IMR-90 (cell line): ENCODE results near the gene FARS2. TPM values are rescaled to one million over a fixed set of nuclear protein-coding genes. Genes with fewer than 3 reads are reported as not detected.

ENCODE experiments used
- ATAC-seq: fragments of 200-7000 bp; cut with Tn5 transposase; 2 replicates; pipeline ENCODE4 v1.9.1; 2020; ENCODE audit warnings: low read depth, mild to moderate bottlenecking, moderate library complexity
- BruUV-seq: library from RNA; stranded (reverse); fragments of 400-500 nt; replicated peaks from 2 replicates; lab custom pipeline; 2021; lab: Mats Ljungman, UMichigan
- CTCF ChIA-PET: fragments of 300-600 bp; formaldehyde crosslinking; extraction: SDS; loops from one replicate; lab custom pipeline; 2021; ENCODE audit warnings: antibody characterized with exemption; lab: Yijun Ruan, JAX
- POLR2A ChIA-PET: fragments of 300-600 bp; sonication (Branson Sonifier 250); formaldehyde crosslinking; loops from one replicate; lab custom pipeline; 2022; ENCODE audit warnings: antibody characterized with exemption; ENCODE audit not compliant: unreplicated experiment; lab: Charles Lee
- DNase-seq: peaks from one replicate; pipeline ENCODE4 v3.0.0; 2013
- H2AFZ ChIP-seq: replicated peaks from 2 replicates; pipeline ENCODE3; 2013; ENCODE audit warnings: low read length, mild to moderate bottlenecking; ENCODE audit not compliant: poor library complexity
- H2AK5ac ChIP-seq: 2 replicates; pipeline ENCODE4 v1.6.1; 2013; ENCODE audit warnings: low read depth, low read length, inconsistent platforms
- H2AK9ac ChIP-seq: replicated peaks from 2 replicates; pipeline ENCODE3; 2013; ENCODE audit warnings: mild to moderate bottlenecking, low read depth, low read length, moderate library complexity; ENCODE audit not compliant: poor library complexity
- H2BK120ac ChIP-seq: 2 replicates; pipeline ENCODE4 v1.6.1; 2013; ENCODE audit warnings: low read depth, low read length, inconsistent platforms
- H2BK15ac ChIP-seq: 3 replicates; pipeline ENCODE4 v1.6.1; 2013; ENCODE audit warnings: low read depth, low read length, inconsistent platforms
- H2BK20ac ChIP-seq: 2 replicates; pipeline ENCODE4 v1.6.1; 2013; ENCODE audit warnings: low read depth, mild to moderate bottlenecking, inconsistent platforms, low read length, moderate library complexity
- H2BK5ac ChIP-seq: 2 replicates; pipeline ENCODE4 v1.6.1; 2013; ENCODE audit warnings: mild to moderate bottlenecking, low read depth, low read length, inconsistent platforms; ENCODE audit not compliant: poor library complexity, severe bottlenecking
- H3K14ac ChIP-seq: replicated peaks from 2 replicates; pipeline ENCODE4 v1.6.1; 2013; ENCODE audit warnings: low read depth, low read length, inconsistent platforms
- H3K18ac ChIP-seq: 2 replicates; pipeline ENCODE4 v1.6.1; 2013; ENCODE audit warnings: low read depth, low read length, control low read depth
- H3K23ac ChIP-seq: 2 replicates; pipeline ENCODE4 v1.6.1; 2013; ENCODE audit warnings: low read depth, low read length, inconsistent platforms
- H3K27ac ChIP-seq: 2 replicates; pipeline ENCODE4 v1.5.1; 2013; ENCODE audit warnings: mild to moderate bottlenecking, control low read depth, low read length; ENCODE audit not compliant: insufficient read depth
- H3K27me3 ChIP-seq: 2 replicates; pipeline ENCODE4 v1.6.1; 2013; ENCODE audit warnings: low read length; ENCODE audit not compliant: control insufficient read depth, insufficient read depth
- H3K36me3 ChIP-seq: 2 replicates; pipeline ENCODE4 v1.6.1; 2013; ENCODE audit warnings: low read length, mixed read lengths; ENCODE audit not compliant: control insufficient read depth, insufficient read depth
- H3K4ac ChIP-seq: 2 replicates; pipeline ENCODE4 v1.6.1; 2013; ENCODE audit warnings: low read depth, low read length, inconsistent platforms
- H3K4me1 ChIP-seq: 2 replicates; pipeline ENCODE4 v1.6.1; 2013; ENCODE audit warnings: low read length, mixed read lengths; ENCODE audit not compliant: control insufficient read depth, insufficient read depth
- H3K4me2 ChIP-seq: 2 replicates; pipeline ENCODE4 v1.6.1; 2013; ENCODE audit warnings: low read depth, mild to moderate bottlenecking, control low read depth, low read length, moderate library complexity
- H3K4me3 ChIP-seq: 2 replicates; pipeline ENCODE4 v1.5.1; 2013; ENCODE audit warnings: low read depth, mild to moderate bottlenecking, control low read depth, low read length, moderate library complexity; ENCODE audit not compliant: insufficient read depth
- H3K56ac ChIP-seq: 2 replicates; pipeline ENCODE4 v1.6.1; 2013; ENCODE audit warnings: low read length, inconsistent platforms; ENCODE audit not compliant: insufficient read depth; ENCODE audit errors: extremely low read depth
- H3K79me1 ChIP-seq, 2 experiments: 2 replicates each; pipeline ENCODE4 v1.6.1; 2013; ENCODE audit warnings: low read length in 2 of 2, inconsistent platforms in 1 of 2, low read depth in 1 of 2
- H3K9ac ChIP-seq: 2 replicates; pipeline ENCODE4 v1.6.1; 2013; ENCODE audit warnings: low read depth, low read length, control low read depth
- H3K9me1 ChIP-seq: 2 replicates; pipeline ENCODE4 v1.6.1; 2013; ENCODE audit warnings: low read length, inconsistent platforms; ENCODE audit not compliant: insufficient read depth
- H3K9me3 ChIP-seq: 2 replicates; pipeline ENCODE4 v1.6.1; 2013; ENCODE audit warnings: low read length; ENCODE audit not compliant: control insufficient read depth, insufficient read depth
- H4K20me1 ChIP-seq: 2 replicates; pipeline ENCODE4 v1.6.1; 2013; ENCODE audit warnings: low read length, inconsistent platforms; ENCODE audit not compliant: insufficient read depth
- H4K5ac ChIP-seq: 2 replicates; pipeline ENCODE4 v1.6.1; 2013; ENCODE audit warnings: mild to moderate bottlenecking, low read depth, low read length, control low read depth
- H4K8ac ChIP-seq, 2 experiments: 2 replicates each; pipeline ENCODE4 v1.6.1; 2013; ENCODE audit warnings: low read depth in 2 of 2, low read length in 2 of 2, control low read depth in 1 of 2, inconsistent platforms in 1 of 2
- H4K91ac ChIP-seq: 2 replicates; pipeline ENCODE4 v1.6.1; 2013; ENCODE audit warnings: low read depth, low read length, inconsistent platforms; ENCODE audit not compliant: insufficient read depth
- CHD1 ChIP-seq: IDR thresholded peaks from 2 replicates; pipeline ENCODE4 v1.6.1; 2012; ENCODE audit warnings: low read depth, low read length, improper control_type of control experiment
- MAFK ChIP-seq: IDR thresholded peaks from 2 replicates; pipeline ENCODE4 v1.6.1; 2012; ENCODE audit warnings: low read depth, low read length, improper control_type of control experiment
- POLR2A ChIP-seq: IDR thresholded peaks from 2 replicates; pipeline ENCODE4 v1.6.1; 2012; ENCODE audit warnings: mild to moderate bottlenecking, low read depth, low read length
- WGBS, 2 experiments: methylation state at CpG; one replicate each; pipeline versions ENCODE4 v1.1.5 to v1.1.7; 2013; ENCODE audit warnings: missing lambda C conversion rate in 2 of 2; ENCODE audit not compliant: insufficient read length in 1 of 2; ENCODE audit errors: extremely low coverage in 2 of 2; 5-methylcytosine and 5-hydroxymethylcytosine counted together
- dilution Hi-C: fragments of 300-500 bp; cut with HindIII; formaldehyde crosslinking; loops from one replicate; pipeline ENCODE4 v1.14.3; 2018; ENCODE audit warnings: low sequenced_read_pairs; ENCODE audit not compliant: unreplicated experiment
- in situ Hi-C: fragments of 300-500 bp; cut with MboI; formaldehyde crosslinking; loops from 3 replicates; pipeline ENCODE4 v1.14.3; 2019; ENCODE audit warnings: low sequenced_read_pairs, inconsistent platforms, mixed read lengths
- intact Hi-C: fragments of 100-400 bp; cut with micrococcal nuclease; formaldehyde crosslinking; loops from 2 replicates; pipeline ENCODE4 v1.10.0; 2022
- polyA plus RNA-seq, 3 experiments: library from polyadenylated mRNA; depleted of rRNA; stranded (reverse); fragments of >200 nt; gene quantifications; 2 replicates each; pipeline ENCODE4 v1.2.3, GENCODE V29; 2012; ENCODE audit warnings: low replicate concordance in 1 of 3
- total RNA-seq: library from RNA; depleted of rRNA; stranded (reverse); fragments of >200 nt; gene quantifications from 2 replicates; pipeline ENCODE4 v1.2.3, GENCODE V29; 2012

FARS2 gene
- total and polyA plus RNA-seq, 2 of the 4 experiments (the other 2 are of a cell fraction) = 12.1 to 28.9 TPM

- no peak overlapping the region for H3K4me3 ChIP-seq
- peaks cover 4% of the 10 kb centered on the region for H3K4me1 ChIP-seq
- no CpG with 5 or more reads among the region's 2 CpGs for WGBS, 2 experiments
- ChIA-PET CTCF (interaction anchor here (0.9 kb wide), 1 partner anchor 133 kb away, joined by 3 read pairs; no protein-coding TSS in a partner anchor), POLR2A (no interaction called here)
- no peak overlapping the region for H2AK9ac ChIP-seq
- H4K5ac ChIP-seq = no peak overlapping the region
- no peak overlapping the region for H2AK5ac ChIP-seq
- no peak overlapping the region for H2BK120ac ChIP-seq
- no peak overlapping the region for H4K8ac ChIP-seq
- DNase-seq = no peak
- no peak overlapping the region for H2BK5ac ChIP-seq
- no peak overlapping the region for H2AFZ ChIP-seq
- no peaks in the 10 kb centered on the region for H3K9me3 ChIP-seq
- intact Hi-C loops (loop anchor here (5.0 kb wide), 1 partner anchor 134 kb away; no protein-coding TSS in a partner anchor), dilution Hi-C loops (no loop called here), in situ Hi-C loops (no loop called here)
- H3K27me3 ChIP-seq = no peaks in the 10 kb centered on the region
- no TSS peak for BruUV-seq
- no peaks in the 10 kb centered on the region; the same call in 1 of the 2 replicates for H3K9me1 ChIP-seq
- no peak overlapping the region for H3K4ac ChIP-seq
- TF ChIP-seq MAFK = no peak
- no peak for TF ChIP-seq POLR2A
- TF ChIP-seq CHD1 = no peak
- H4K91ac ChIP-seq = no peak overlapping the region
- no peak overlapping the region for H3K4me2 ChIP-seq
- no peak overlapping the region for H2BK20ac ChIP-seq
- no peaks in the 10 kb centered on the region for H3K36me3 ChIP-seq
- no peak overlapping the region for H2BK15ac ChIP-seq
- H3K18ac ChIP-seq = no peak overlapping the region
- H3K79me1 ChIP-seq = peaks cover 22 to 28% of the 10 kb centered on the region in 2 experiments
- H3K56ac ChIP-seq = no peak overlapping the region
- no peak overlapping the region for H3K23ac ChIP-seq
- no peaks in the 10 kb centered on the region for H4K20me1 ChIP-seq
- H3K14ac ChIP-seq = no peak overlapping the region
- H3K27ac ChIP-seq = no peak overlapping the region
- no peak overlapping the region for H3K9ac ChIP-seq
- no peak for ATAC-seq
Observed at GRCh38 chr6:5276581-5276980, 15.3 kb downstream of the FARS2 start.
